ENCODE results near the gene SV2B.

SV2B gene

DNA sequence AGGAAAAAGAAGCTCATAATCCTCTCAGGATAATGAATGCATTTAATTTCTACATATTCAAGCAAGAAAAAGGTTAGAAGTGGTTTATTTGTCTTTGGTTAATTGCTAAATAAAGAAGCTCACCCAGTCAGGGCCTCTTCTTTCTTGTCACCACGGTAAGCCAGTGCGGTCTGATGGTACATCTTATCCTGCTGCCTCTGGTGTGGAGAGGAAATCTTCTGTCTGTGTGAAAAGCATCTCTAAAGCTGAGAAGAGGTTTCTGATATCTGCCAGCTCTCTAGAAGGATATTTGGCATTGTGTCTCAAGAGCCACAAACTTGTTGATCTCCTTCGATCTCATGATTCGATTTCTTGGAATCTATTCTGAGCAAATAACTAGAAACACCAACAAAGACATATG is 144.9 kb downstream of the SV2B start:
- no peak for DNase-seq

DNA sequence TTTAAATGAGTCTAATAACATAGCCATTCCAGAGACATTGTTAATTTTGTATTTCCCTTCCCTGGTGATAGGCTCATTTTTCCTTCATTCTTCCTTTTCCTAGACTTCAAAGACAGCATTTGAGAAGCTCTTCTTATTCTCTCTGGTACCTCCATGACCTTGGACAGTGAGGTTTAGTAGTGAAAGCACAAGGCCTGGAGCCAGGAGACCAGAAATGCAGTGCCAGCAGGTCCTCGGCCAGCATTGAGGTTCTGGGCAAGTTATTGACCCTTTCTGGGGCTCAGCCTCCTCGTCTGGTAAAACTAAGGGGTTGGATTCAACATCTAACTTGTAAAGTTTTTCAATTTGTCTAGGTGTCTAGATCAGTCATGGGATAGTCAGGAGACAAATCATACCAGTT is 146.9 kb downstream of the SV2B start:
- DNase-seq: no peak

DNA sequence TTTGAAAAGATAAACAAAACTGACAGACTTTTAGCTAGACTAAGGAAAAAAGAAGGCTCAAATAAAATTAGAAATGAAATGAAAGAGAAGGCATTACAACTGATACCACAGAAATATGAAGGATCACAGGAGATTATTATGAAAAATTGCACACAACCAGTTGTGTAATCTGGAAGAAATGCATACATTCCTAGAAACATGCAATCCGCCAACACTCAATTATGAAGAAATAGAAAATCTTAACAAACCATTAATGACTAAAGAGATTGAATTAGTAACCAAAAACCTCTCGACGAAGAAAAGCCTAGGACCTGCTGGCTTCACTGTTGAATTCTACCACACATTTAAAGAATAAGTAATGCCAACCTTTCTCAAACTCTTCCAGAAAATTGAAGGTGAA is 149.5 kb downstream of the SV2B start:
- DNase-seq: no peak

DNA sequence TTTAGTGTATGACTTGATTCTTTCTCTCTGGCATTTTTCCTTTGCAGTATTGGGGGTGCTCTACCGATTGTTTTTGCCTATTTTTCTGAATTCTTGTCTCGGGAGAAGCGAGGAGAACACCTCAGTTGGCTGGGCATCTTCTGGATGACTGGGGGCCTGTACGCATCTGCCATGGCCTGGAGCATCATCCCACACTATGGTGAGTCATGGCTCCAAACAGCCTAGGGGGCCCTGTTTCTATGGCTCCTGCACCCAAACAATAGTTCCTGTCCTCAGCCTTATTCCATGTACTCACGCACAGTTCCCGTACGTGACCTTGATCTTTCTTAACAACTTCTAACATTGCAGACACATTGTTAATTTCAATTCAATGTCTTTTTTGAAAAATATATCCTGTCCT is 152.3 kb downstream of the SV2B start:
- DNase-seq: no peak

- no peak for DNase-seq
Measured at GRCh38 chr15:91252756-91253155, 152.7 kb downstream of the SV2B start.

- no peak for DNase-seq
Measured at GRCh38 chr15:91253605-91254004, 153.5 kb downstream of the SV2B start.

DNA sequence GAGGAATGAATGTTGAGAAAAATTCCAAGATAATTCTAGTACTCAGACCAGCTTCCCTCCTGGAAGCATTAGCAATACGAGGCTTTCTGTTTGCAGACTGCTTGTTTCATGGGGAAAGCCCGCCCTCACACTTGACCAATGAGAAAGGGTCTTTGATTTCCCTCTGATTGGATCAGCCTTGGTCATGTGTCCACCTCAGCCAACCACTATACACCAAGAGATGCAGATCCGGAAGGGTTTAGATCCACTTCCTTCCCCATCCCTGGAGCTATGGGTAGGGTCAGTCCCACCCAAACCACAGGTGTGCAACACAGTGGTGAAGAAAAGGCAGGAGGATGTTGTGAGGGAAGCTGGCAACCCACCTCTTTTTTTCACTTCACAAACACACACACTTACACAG is 154.7 kb downstream of the SV2B start:
- no peak for DNase-seq

DNA sequence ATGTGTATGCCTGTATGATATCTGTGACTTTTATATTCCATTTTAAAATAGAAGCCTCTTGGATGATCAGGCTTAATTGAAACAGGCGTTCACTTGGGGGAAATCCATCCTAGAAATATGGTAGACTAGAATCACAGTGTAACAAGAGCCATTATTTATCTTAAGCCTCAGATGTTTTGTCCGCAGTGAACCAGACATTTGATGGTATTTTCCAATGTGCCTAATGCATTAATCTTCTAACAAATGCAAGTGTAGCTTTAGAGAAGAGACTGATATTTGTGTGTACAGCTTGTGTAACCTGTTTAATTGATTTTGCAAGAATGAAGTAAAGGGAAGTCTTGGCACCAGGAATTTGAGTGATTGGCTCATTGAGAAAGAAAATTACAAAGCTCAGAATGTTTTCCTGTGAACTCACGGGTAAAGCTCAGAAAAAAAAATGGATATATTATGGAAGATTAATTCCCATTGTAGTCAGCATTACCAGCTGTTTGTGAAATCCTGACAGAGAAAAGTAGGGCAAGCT is 155.7 kb downstream of the SV2B start:
- no peak for DNase-seq

DNA sequence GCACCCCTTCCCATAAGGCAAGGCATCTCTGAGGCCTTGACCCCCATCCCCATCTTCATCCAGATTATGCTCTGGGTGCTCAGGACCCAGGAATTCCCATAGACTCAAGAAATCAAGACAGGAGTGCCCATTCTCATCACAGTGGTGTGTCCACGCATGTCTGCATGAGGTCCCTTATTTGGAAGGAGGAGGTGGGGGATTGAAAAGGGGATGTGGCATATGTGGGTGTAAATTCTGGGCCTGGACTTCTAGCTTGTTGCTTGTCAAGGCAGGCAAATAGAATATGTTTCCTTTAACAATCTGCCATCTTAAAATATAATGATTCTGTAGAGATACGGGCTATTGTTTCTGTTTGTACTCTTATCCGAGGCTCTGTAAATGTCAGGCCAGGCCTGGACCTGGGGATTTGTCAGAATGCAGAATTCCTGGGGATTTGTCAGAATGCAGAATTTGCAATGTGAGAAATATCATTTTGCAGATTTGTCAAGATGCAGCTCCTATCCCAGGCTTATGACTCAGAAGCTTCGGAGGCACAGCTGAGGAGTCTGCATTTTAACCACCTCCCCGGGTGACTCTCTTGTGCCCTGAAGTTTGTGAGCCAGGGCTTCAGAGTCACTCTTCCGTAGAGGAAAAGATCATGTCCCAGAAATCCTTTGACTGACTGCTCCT is 157.8 kb downstream of the SV2B start:
- DNase-seq: no peak

DNA sequence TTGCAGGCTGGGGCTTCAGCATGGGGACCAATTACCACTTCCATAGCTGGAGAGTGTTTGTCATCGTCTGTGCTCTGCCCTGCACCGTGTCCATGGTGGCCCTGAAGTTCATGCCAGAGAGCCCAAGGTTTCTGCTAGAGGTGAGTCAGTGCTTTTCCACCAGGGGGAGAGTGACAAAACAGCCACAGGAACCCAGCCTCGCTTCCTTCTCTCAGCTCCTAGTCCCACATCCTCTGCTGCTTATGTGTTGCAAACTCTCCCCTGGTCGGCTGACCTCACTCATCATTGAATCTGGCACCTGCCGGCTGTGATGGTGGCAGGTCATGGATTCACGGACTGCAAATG is 158.3 kb downstream of the SV2B start:
- DNase-seq: no peak

- no peak for DNase-seq
Measured at GRCh38 chr15:91259077-91259476, 159.0 kb downstream of the SV2B start.

DNA sequence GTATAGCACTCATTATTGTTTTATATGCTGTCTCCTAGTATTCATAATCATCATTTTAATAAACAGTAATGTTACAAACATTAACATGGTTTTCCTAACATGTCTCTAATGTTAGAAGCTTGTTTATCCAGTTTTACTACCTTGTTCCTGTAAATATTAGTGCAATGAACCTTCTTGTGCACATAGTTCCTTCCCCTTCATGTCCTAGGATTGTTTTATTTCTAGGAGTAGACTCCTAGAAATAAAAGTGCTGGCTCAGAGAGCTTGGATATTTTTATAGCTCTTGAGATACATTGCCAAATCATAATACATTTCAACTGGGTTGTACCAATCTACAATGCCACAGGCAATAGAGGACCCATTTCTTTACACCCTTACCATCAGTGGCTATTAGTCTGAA is 161.3 kb downstream of the SV2B start:
- no peak for DNase-seq

DNA sequence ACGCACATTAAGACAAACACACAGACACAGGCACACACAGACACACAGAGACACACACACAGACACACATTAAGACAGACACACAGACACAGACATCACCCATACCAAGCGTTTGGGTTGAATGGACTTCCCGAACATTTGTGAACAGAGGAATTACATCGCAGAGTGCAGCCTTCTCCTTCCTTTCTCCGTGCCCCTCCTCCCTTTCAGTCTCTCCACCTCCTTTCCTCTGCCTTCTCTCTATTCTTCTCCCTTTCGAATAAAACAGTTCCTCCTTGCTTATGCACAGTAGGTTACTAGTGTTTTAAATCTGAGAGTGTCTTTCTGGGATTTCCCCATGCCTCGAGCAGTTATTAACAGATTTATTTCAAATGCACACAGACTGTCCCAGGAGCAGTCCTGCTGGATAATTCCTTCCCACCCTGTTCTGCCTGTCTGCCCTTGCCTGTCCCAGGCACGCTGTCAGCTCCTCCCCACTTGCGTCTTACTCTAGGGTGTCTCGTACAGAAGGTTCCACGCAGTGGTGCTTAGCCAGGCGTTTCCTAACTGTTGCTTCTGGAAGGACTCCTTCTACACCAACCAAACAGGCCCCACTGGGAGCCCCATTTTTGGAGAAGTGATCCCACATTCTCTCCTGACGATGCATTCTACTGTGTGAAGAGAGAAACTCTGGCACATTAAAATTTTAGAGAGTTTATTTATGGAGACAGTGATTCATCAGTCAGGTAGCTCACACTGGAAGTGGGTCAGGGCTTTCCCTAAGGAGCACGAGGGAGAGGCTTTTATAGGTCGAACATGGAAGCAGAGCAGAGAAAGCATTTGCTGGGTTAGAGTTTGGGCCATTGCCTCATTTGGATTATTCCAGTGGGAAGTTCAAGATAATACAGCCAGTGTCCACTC is 163.8 kb downstream of the SV2B start:
- no peak for DNase-seq

DNA sequence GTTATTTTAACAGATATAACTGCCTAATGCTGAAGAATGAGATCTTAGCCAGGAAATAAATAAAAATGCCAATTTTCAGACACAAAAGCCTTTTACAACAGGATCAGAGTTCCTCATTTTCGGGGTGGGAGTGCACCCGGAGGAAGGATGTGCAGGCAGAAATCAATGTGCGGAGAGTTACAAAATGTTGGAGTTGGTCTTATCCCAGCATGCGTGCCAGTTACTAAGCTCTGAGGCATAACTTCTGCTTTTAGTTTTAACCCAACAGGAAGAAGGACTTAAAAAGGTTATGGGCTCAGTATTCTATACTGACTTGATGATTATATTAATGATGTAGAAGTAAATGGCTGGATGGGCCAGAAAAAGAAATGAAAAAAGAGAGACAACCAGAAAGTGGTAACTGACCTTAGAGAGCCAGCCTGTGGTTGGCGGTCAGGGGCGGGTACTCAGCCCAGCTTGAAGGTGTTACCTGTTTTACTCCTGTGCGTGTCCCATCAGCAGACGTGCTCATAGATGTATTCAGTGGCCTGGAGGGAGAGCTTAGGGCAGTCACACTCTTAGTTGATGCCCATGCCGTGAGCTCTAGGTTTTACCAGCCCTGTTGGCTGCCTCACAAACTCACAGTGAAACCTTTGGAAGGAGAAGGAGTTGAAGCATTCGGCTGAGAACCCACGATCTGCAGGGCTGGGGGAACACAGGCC is 164.7 kb downstream of the SV2B start:
- DNase-seq: no peak

DNA sequence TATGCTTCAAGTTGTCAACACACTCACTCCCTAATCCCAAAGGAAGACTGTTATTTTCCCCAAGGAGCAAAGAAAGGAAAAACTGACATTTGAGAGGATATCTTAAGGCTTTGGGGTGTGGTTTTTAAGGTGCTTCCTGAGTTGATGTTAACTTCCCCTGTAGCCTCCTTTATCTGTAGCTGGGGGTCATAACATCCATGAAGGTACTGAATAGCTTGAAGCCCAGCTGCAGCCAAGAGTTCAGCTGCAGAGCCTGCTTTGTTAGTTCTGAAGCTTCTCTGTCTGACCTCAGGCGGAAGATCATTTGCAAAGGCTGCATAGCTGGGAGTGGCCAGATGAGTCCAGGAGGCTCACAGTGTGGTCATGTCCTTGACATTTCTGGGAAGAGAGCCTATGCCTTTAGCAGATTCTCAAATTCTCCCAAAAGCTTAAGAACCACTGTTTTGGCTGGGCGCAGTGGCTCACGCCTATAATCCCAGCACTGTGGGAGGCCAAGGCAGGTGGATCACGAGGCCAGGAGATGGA is 165.4 kb downstream of the SV2B start:
- no peak for DNase-seq

- no peak for DNase-seq
Measured at GRCh38 chr15:91268510-91268909, 168.5 kb downstream of the SV2B start.

- no peak for DNase-seq
Measured at GRCh38 chr15:91270747-91271146, 170.7 kb downstream of the SV2B start.

DNA sequence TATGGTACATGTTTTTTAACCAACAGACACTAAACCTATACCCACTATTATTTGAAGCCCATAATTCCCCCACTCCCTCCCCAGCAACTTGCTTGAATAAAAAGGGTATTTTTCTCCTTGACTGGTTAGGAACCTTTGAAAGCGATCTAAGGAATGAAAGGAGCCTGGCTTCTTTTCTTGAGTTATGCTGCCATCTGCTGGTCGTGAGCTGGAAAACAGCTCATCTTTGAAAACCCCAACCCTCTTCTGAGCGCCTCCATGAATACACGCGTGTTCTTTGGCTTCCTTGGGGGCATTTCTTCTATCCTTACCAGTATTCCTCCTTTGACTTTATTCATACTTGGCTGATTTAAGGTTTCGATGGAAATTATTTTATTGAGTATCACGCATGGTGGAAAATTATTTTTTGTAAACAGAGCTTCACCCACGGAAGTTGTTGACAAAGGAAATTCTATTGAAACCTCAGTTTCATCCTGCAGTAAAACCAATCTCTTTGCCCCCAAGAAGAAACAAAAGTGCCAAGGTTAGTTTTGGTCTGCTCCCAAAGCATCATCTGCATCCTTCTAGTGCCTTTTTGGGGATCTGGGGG is 171.6 kb downstream of the SV2B start:
- DNase-seq: peak; percentile 23

GRCh38 chr15:91275844-91276243 is 175.8 kb downstream of the SV2B start:
- DNase-seq: no peak

GRCh38 chr15:91278951-91279350 is 178.9 kb downstream of the SV2B start:
- no peak for DNase-seq

DNA sequence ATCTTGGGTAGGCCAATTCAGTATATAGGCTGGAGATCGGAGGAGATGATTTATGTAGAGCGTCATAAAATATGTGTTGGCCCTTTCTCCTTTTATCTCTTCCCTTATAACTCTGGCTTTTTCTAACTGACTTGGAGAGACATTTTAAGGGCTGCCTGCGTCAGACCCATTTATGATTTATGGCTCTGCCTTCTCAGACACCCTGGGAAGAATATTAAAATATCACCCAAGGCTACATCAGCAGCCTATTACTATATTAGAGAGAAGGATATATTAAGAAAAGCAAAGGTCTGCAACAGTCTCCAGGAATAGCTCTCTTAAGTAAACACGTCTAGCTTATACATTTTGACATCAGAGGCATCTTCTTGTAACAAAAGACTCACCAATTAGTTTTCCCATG is 179.4 kb downstream of the SV2B start:
- DNase-seq: no peak

DNA sequence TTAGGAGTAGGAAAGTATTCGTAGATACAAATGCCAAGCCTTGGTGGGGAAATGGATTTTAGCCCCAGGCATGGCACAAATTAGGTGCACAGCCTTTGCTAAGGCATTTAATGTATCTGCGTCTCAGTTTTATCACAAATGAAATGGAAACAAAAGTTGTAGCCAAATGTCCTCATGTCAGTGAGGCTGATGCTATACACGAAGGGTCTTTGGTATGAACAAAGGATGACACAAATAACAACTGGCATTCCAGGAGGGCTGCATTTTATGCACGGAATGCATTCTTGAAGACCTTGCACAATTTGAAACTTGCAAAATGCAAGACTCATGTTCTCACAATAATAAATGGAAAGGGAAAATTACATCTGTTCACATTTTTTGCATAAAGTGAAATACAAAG is 181.9 kb downstream of the SV2B start:
- DNase-seq: no peak

GRCh38 chr15:91282486-91282885 is 182.4 kb downstream of the SV2B start:
- no peak for DNase-seq

Data from DMS79 treated with DMSO at 0.1 percent for 48 hours (cell line).